Activated T-helper 2 cell treated with anti-CD3 and anti-CD28 coated beads, Interferon-gamma antibody, Interleukin-2, Interleukin-4, amounts not matched to agents 10 μg/mL and 5 μg/mL and 100 μg/mL, durations not matched to agents 14 hours and 24 hours and 36 hours (primary cell): ENCODE data around the gene KIAA1671. TPM values are rescaled to one million over a fixed set of nuclear protein-coding genes. Genes with fewer than 3 reads are reported as not detected.

Experiments
- DNase-seq: peaks from one replicate; pipeline ENCODE4 v3.0.0; 2021; ENCODE audit warnings: low spot score
- H3K27ac Mint-ChIP-seq: one replicate; pipeline ENCODE4 v1.8.0; 2021; ENCODE audit warnings: mixed read lengths
- H3K27me3 Mint-ChIP-seq: one replicate; pipeline ENCODE4 v1.8.0; 2021; ENCODE audit warnings: low read depth, mixed read lengths
- H3K36me3 Mint-ChIP-seq: one replicate; pipeline ENCODE4 v1.8.0; 2021; ENCODE audit warnings: low read depth, mixed read lengths
- H3K4me1 Mint-ChIP-seq: one replicate; pipeline ENCODE4 v1.8.0; 2021; ENCODE audit warnings: low read depth, mixed read lengths
- H3K4me3 Mint-ChIP-seq: one replicate; pipeline ENCODE4 v1.8.0; 2021; ENCODE audit warnings: low read depth, mild to moderate bottlenecking, moderate library complexity, mixed read lengths
- H3K9me3 Mint-ChIP-seq: one replicate; pipeline ENCODE4 v1.8.0; 2021; ENCODE audit warnings: mixed read lengths
- intact Hi-C: fragments of 100-400 bp; cut with micrococcal nuclease; formaldehyde crosslinking; loops from one replicate; pipeline ENCODE4 v1.15.1; 2023
- total RNA-seq: library from RNA; stranded (reverse); gene quantifications from 2 replicates; pipeline ENCODE4 v1.2.3, GENCODE V29; 2022

Gene KIAA1671
- total RNA-seq, 1 donor from 2014 or later: 10.5 TPM

DNA sequence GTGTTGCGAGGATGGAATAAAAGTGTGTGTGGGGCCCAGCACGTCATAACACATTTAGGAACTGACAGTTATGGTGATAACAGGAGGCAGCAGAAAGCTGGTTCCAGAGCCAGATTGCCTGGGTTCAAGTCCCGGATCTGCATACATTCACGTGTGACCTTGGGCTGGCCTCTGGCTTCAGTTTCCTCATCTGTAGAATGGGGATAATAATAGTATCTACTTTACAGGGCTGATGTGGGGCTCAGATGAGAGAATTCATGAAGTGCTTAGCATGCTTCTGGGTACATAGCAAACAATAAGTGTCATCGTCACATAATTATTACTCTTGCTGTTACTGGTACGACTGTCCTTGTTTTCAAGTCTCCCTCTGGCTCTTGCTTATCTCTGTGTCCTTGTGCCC is 97.3 kb downstream of the KIAA1671 start:
- Mint-ChIP-seq H3K4me1 (peaks cover 15% of the 10 kb centered on the region), H3K9me3 (peaks cover 13% of the 10 kb centered on the region), H3K27ac (no peak overlapping the region), H3K27me3 (peaks cover 5% of the 10 kb centered on the region), H3K4me3 (no peak overlapping the region), H3K36me3 (peaks cover 7% of the 10 kb centered on the region)
- DNase-seq: no peak
- intact Hi-C loops: no loop called here

DNA sequence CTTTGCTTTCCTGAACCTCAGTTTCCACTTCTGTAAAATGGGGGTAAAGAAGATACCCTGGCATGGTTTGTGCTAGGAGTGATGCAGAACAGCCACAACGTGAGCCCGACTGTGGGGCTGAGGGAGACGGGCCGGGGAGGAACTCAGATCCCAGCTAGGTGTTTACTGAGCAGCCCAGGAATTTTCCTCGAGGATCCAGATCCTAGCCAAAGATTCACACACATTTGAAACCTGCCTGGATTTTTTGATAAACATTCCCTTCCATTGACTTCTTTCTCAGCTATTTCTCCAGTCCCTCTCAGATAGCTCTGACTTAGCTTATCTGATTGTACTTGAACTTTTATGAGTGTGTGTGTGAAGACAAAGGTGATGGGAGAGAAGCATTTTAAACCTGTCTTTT is 98.0 kb downstream of the KIAA1671 start:
- Mint-ChIP-seq H3K4me3 (no peak overlapping the region), H3K36me3 (peaks cover 7% of the 10 kb centered on the region), H3K27me3 (peaks cover 5% of the 10 kb centered on the region), H3K27ac (no peak overlapping the region), H3K4me1 (peaks cover 20% of the 10 kb centered on the region), H3K9me3 (peaks cover 13% of the 10 kb centered on the region)
- intact Hi-C loops: no loop called here
- DNase-seq: no peak

DNA sequence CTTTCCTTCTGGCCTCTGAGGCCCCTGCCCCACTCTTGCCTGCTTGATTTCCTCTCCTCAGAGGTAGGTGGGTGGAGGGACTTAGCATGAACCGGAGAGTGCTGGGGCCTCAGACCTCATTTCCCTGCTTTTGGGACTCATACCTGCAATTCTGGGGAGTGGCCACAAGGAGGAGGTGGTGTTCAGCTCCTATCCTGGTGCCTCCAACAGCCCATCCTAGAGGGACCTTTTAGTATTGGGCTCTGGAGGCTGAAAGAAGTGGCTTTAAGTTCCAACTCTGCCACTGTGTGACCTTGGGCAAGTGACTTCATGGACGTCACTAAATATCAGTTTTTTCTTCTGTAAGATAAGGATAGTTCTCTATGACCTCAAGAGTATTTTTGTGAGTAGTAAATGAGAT is 98.6 kb downstream of the KIAA1671 start:
- peaks cover 7% of the 10 kb centered on the region for H3K36me3 Mint-ChIP-seq
- intact Hi-C loops: no loop called here
- H3K4me3 Mint-ChIP-seq: no peak overlapping the region
- peaks cover 13% of the 10 kb centered on the region for H3K9me3 Mint-ChIP-seq
- no peak for DNase-seq
- H3K4me1 Mint-ChIP-seq: peaks cover 21% of the 10 kb centered on the region
- H3K27me3 Mint-ChIP-seq: peaks cover 5% of the 10 kb centered on the region
- H3K27ac Mint-ChIP-seq: no peak overlapping the region

DNA sequence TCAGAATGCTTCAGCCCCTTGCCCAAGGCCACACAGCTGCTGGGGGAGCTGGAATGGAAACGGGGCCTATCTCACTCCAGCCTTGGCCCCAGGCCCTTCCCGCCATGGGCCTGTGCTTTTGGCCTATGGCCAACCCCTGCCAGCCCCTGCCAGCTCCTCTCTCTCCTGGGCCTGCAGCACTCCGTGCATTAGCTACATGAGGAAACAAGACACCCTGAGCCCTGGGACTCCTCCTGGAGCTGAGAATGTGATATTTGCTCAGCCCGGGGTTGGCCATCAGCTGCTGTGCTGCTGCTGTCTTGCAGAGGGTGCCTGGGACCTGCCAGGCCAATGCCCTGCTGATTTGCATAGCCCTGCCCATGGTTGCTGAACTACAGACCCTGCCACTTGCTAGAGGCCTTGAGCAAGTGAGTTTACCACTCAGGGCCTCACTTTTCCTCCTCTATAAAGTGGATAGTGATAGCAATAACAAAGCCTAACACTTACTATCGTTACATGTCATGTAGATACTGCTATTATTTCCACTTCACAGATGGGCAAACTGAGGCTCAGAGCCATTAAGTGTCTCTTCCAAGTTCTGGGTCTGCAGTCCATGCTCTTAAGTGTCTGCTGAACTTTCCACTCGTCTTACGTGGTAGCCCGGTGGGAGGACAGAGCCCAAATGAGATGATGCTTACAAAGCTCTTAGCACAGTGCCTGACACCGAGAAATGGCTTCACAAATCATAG is 99.6 kb downstream of the KIAA1671 start:
- Mint-ChIP-seq H3K27me3 (peaks cover 5% of the 10 kb centered on the region), H3K9me3 (peaks cover 13% of the 10 kb centered on the region), H3K4me1 (peaks cover 25% of the 10 kb centered on the region), H3K27ac (no peak overlapping the region), H3K4me3 (no peak overlapping the region), H3K36me3 (peaks cover 7% of the 10 kb centered on the region)
- intact Hi-C loops: no loop called here
- DNase-seq: no peak

DNA sequence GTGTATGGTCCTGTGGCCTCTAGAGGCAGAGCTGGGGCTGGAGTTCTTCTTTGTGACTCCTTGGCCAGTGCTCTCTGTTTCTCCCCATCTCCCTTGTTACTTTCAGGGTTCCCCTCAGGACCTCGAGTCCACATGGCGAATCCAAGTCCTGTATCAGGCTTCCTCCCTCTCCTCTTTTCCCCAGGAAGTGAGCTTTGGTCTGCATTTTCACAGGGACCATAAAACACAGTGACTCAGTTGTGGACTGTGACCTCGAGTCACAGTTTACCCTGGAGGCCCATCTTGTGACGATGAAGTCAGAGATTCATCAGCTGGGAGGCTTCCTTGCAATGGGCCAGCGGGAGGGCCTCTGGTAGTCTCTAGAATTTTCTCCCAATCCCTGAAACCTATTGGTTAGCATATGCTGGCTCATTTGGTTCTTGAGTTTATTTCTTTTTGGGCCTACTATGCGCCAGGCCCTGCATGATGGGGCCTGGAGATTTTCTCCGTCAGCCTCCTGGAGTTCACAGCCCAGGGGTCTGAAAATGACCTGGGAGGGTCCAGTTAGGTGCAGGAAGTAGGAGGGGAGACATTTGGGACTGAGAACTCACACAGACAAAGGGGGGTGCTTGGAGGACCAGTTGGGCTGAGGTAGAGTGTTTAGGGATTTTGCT is 100.8 kb downstream of the KIAA1671 start:
- no peak overlapping the region for H3K27ac Mint-ChIP-seq
- intact Hi-C loops: no loop called here
- H3K4me1 Mint-ChIP-seq: peaks cover 31% of the 10 kb centered on the region
- peaks cover 13% of the 10 kb centered on the region for H3K9me3 Mint-ChIP-seq
- DNase-seq: no peak
- H3K27me3 Mint-ChIP-seq: no peaks in the 10 kb centered on the region
- no peak overlapping the region for H3K4me3 Mint-ChIP-seq
- H3K36me3 Mint-ChIP-seq: peaks cover 7% of the 10 kb centered on the region

DNA sequence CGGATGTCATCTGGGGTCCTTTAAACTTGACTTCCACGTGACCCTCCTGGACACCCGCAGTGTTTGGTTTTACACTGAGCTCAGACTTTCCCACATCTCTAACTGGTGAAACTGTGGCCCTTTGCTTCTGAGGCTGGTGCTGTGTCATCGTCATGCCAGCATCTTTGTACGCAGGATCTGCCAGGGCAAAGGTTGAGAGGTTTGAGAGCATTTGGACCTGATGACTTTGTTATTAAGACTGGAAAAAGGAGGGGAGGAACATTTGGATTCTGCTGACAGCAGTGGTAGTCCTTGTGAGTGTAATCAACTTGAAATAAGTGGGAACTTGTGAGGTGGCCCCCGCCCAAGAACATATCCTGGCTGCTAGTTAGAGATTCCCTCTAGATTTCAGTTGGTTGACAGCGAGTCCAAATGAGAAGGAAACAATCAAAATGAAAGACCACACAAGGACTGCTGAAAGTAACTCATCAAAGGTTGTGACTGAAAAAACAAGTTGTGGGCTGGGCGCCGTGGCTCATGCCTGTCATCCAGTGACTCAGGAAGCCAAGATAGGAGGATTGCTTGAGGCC is 102.5 kb downstream of the KIAA1671 start:
- peak overlapping the region; percentile 86 for H3K27ac Mint-ChIP-seq
- DNase-seq: peak; percentile 40
- peaks cover 7% of the 10 kb centered on the region for H3K36me3 Mint-ChIP-seq
- peaks cover 38% of the 10 kb centered on the region for H3K4me1 Mint-ChIP-seq
- H3K4me3 Mint-ChIP-seq: peak overlapping the region; percentile 0
- intact Hi-C loops: loop anchor here (2.0 kb wide), 4 partner anchors 16 to 244 kb away; partner anchors contain the start of gene KIAA1671
- peaks cover 13% of the 10 kb centered on the region for H3K9me3 Mint-ChIP-seq
- no peaks in the 10 kb centered on the region for H3K27me3 Mint-ChIP-seq

DNA sequence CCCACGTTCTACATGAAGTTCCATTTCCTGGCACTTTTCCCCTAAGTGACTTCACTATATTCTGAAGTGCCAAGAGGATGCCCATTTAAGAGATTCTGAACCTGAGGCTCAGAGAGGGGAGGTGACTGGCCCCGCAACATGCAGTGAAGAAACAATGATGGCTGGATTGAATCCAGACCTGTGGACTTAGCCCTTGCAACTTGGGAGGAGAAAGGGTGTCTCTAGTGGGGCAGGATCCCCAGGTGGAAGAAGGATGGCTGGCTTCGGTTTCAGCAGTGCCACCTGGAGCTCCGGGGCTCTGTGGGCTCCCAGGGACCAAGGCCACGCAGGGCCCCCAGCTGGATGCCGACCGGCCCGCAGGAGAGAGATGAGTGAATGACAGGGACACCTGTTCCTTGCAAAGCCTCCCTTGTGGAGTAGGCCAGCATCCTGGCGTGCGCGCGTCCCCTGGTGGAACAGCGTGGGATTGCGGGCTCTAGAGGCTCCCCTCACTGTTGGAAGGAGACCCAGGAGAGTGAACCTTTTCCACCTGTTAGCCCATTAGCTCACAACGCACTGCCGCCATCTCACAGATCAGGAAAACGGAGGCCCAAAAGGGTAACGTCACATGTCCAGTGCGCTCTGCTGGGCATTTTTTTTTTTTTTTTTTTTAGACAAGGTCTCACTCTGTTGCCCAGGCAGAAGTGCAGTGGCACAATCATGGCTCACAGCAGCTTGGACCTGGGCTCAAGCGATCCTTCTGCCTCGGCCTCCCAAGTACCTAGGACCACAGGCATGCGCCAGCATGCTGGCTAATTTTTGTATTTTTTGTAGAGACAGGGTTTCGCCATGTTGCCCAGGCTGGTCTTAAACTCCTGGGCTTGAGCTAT is 104.7 kb downstream of the KIAA1671 start:
- H3K27ac Mint-ChIP-seq: no peak overlapping the region

DNA sequence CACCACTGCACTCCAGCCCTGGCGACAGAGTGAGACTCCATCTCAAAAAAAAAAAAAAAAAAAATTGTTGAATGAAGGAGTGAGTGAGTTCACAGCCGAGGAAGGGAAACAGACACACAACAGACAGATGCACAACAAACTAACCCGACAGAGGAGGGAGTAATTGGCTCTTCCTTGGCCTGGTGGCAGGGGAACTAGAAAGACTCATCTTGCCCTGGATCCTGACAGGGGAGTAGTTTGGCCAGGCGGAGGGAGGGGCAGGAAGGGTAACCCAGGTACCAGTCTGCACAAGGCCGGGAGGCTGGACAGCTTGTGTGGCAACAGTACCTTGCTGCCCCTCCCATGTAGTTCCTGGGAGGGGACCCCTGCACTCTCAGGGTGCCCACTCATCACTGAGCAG is 106.9 kb downstream of the KIAA1671 start:
- peaks cover 52% of the 10 kb centered on the region for H3K4me1 Mint-ChIP-seq
- no peak overlapping the region for H3K4me3 Mint-ChIP-seq
- intact Hi-C loops: no loop called here

More for the DNA sequence above, 104.7 kb downstream of the KIAA1671 start:
- H3K36me3 Mint-ChIP-seq: no peaks in the 10 kb centered on the region
- no peaks in the 10 kb centered on the region for H3K9me3 Mint-ChIP-seq
- peaks cover 56% of the 10 kb centered on the region for H3K4me1 Mint-ChIP-seq
- H3K27me3 Mint-ChIP-seq: no peaks in the 10 kb centered on the region
- intact Hi-C loops: no loop called here
- peak; percentile 70 for DNase-seq
- H3K4me3 Mint-ChIP-seq: no peak overlapping the region

DNA sequence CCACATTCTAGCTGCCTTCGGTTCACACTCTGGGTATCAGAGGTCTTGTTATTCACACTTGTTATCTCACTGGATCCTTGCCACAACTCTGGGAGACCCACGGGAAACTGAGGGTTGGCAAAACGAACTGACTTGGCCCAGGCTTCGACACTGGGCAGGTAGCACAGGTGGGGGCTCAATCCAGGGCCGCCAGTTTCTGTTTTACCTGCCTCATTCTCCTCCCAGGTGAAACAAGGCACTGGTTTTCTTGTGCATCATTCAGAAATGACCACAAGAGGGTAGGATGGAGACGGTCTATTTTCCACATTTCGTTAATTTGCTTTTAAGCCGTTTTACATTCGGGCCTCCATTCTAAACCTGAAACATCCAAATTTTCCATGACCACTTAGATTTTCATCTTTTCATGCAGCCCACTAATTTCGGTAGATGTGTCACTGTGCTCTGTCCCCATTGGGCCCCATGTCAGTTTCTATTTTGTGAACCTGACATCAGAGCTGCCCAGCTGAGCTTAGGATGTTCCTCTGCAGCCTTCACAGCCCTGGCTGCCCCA is 108.1 kb downstream of the KIAA1671 start:
- peak overlapping the region; percentile 50 for H3K4me3 Mint-ChIP-seq
- no peaks in the 10 kb centered on the region for H3K27me3 Mint-ChIP-seq
- no peaks in the 10 kb centered on the region for H3K9me3 Mint-ChIP-seq
- H3K36me3 Mint-ChIP-seq: no peaks in the 10 kb centered on the region
- H3K4me1 Mint-ChIP-seq: peaks cover 44% of the 10 kb centered on the region
- intact Hi-C loops: loop anchor here (1.0 to 2.0 kb wide), 4 partner anchors 11 to 50 kb away; no protein-coding TSS in a partner anchor
- DNase-seq: peak; percentile 20
- H3K27ac Mint-ChIP-seq: peak overlapping the region; percentile 87

More for the DNA sequence above, 106.9 kb downstream of the KIAA1671 start:
- no peak for DNase-seq
- Mint-ChIP-seq H3K27ac (peak overlapping the region; percentile 46), H3K36me3 (no peaks in the 10 kb centered on the region), H3K9me3 (no peaks in the 10 kb centered on the region), H3K27me3 (no peaks in the 10 kb centered on the region)

DNA sequence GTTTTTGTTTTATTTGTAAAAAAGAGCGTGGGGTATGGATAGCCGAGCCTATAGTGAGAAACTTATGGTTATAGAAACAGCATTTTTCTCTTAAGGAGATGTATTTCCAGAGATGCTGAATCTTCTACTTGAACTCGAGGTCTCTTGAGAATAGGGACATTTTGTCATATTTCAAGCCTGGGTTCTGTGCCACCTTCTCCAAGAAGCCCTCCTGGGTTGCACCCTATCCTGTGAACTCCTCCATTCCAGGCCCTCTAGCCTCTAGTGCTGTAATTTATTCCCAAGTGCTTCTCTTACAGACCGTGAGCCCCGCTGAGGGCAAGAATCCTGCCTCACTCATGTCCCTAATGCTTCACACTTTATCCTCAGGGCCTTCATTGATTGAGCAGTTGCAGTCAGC is 108.6 kb downstream of the KIAA1671 start:
- Mint-ChIP-seq H3K4me3 (peak overlapping the region; percentile 50), H3K4me1 (peaks cover 43% of the 10 kb centered on the region), H3K36me3 (no peaks in the 10 kb centered on the region), H3K27me3 (no peaks in the 10 kb centered on the region), H3K9me3 (no peaks in the 10 kb centered on the region), H3K27ac (peak overlapping the region; percentile 87)
- no peak for DNase-seq
- intact Hi-C loops: loop anchor here (2.0 kb wide), 2 partner anchors 16 to 50 kb away; no protein-coding TSS in a partner anchor

DNA sequence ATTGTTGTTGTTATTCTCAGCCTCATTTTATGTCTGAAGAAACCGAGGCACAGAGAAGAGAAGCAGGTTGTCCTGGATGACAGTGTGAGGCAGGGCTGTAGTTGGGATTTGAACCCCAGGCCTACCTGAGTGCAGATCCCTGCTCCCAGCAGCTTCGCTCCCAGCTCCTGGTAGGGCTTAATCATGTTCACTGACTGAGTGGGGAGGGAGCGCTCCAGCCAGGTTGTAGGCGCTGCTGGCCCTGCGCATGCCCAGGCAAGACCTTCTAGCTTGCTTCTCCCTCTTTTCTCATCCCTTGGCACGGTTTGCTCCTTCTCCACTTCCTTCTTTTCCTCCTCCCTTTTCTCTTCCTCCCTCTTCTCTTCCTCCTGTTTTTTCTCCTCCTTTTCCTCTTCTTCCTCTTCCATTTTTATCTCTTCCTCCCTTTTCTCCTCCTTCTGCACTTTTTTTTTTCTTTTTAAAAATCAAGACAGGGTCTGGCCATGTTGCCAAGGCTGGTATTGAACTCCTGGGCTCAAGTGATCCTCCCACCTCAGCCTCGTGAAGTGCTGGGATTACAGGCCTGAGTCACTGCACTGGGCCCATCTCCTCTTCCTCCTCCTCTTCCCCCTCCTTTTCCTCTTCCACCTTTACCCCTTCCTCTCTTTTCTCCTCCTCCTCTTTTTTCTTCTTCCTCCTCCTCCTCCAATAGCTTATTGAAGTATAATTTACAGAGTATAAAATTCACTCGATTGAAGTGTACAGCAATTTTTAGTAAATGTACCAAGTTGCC is 109.3 kb downstream of the KIAA1671 start:
- Mint-ChIP-seq H3K4me3 (peak overlapping the region; percentile 9), H3K9me3 (no peaks in the 10 kb centered on the region), H3K4me1 (peaks cover 43% of the 10 kb centered on the region), H3K27me3 (no peaks in the 10 kb centered on the region), H3K36me3 (no peaks in the 10 kb centered on the region), H3K27ac (peak overlapping the region; percentile 87)
- DNase-seq: no peak
- intact Hi-C loops: loop anchor here (2.0 kb wide), 2 partner anchors 15 to 49 kb away; no protein-coding TSS in a partner anchor
